OCI-M2 (cell line): ENCODE results near the gene DHX35.
"Not testable (repeated sequence)": the region's sequence is repeated elsewhere in the genome, so short reads cannot be mapped to it uniquely, and the experiment has no call there.

Source experiments
- DNase-seq: peaks from one replicate; lab custom pipeline; 2025; ENCODE audit not compliant: unreplicated experiment; lab: John Stamatoyannopoulos, UW

The DHX35 gene

GRCh38 chr20:38975539-38976120, 13.5 kb downstream of the DHX35 start:
- no peak for DNase-seq

GRCh38 chr20:38979434-38979833, 17.3 kb downstream of the DHX35 start:
- DNase-seq: no peak

DNA sequence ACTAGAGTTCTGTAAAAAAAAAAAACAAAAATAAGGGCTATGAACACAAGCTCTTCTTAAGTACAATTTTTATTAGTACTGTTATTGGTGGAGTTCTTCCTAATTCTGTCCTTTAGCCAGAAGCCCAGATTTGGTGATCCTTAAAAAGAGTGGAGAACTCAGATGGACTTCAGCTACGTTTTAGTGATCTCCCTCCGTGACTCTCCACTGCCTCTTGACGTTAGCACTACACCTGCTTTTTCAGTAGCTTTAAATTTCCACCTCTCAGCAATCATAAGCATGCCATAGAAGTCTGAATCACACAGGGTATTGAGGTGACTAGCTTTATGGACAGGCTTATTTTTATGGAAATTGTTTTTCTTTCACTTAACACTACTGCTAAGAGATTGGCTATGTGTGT, 17.7 kb downstream of the DHX35 start:
- DNase-seq: no peak

GRCh38 chr20:38982291-38982690, 20.1 kb downstream of the DHX35 start:
- DNase-seq: no peak

DNA sequence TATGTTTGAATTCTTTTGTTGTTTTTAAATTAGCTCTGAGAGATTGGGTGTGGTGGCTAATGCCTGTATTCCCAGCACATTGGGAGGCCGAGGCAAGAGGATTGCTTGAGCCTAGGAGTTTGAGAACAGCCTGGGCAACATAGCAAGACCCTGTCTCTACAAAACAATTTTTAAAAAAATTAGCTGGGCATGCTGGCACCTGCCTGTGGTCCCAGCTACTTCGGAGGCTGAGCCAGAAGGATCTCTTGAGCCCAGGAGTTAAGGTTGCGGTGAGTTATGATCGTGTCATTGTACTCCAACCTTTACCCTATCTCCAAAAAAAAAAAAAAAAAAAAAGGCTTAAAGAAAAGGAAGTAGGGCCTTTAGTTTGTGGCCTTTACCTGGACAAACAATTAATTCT, 22.9 kb downstream of the DHX35 start:
- no peak for DNase-seq

DNA sequence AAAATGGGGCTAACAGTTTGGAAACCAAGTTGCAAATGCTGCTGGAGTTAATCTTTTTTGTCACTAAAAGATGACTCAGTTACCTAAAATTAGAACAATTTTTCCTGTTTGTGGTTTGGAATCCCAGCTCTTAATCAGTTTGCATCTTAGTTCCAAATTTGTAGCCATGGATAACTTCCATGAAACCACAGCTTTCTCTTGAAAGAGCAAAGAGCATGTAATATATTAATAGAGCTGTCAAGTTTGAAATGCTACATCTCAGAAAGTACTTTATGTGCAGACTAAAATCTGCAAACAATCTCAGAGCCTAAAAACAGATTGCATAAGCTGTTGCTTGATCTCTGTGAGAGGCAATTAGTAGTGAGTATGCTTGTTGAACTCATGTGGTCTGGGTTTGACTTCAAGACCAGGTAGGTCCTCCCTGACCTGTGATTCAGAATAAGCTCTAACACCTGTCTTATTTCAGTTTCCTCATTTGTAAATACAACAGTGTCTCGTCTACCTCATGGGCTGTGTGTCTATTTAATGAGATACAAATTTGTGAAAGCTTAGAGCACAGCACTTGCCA, 23.5 kb downstream of the DHX35 start:
- DNase-seq: no peak

DNA sequence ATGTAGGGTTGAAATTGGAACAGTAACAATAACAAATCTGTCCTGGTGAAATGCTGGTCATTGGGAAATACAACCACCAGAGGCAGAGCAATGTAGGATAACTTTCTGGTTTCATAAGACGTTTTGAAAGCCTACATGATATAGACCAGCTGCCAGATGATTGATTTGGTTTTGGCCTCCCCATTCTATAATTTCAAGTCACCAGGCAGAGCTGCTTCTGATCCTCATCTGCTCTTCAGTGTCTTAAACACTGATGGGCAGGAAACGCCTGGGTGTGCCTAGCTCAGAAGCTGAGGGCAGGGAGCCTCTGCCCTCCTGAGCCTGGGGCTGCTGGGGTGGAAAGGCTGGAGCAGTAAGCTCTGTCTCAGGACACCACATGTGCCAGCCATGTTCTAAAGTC, 24.5 kb downstream of the DHX35 start:
- no peak for DNase-seq

DNA sequence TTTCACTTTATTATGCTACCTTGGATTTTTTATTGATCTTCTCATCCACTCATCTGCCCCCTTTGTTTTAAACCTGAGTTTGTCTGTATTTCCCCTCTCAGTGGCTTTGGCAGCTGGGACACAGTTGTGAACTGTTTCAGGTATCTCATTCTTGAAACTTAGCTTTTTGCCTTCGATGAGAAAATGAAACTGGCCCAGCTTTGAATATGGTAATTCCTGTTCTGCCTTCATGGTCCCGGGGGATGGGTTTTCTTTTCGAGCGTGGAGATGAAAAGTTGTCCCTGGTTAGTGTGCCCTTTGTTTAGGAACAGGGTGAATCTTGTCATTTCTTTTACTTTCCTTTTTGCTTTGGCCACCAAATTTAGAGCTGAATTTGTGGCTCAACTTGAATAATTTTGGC, 25.6 kb downstream of the DHX35 start:
- no peak for DNase-seq

- no peak for DNase-seq
Observed at GRCh38 chr20:38990728-38991127, 28.6 kb downstream of the DHX35 start.

DNA sequence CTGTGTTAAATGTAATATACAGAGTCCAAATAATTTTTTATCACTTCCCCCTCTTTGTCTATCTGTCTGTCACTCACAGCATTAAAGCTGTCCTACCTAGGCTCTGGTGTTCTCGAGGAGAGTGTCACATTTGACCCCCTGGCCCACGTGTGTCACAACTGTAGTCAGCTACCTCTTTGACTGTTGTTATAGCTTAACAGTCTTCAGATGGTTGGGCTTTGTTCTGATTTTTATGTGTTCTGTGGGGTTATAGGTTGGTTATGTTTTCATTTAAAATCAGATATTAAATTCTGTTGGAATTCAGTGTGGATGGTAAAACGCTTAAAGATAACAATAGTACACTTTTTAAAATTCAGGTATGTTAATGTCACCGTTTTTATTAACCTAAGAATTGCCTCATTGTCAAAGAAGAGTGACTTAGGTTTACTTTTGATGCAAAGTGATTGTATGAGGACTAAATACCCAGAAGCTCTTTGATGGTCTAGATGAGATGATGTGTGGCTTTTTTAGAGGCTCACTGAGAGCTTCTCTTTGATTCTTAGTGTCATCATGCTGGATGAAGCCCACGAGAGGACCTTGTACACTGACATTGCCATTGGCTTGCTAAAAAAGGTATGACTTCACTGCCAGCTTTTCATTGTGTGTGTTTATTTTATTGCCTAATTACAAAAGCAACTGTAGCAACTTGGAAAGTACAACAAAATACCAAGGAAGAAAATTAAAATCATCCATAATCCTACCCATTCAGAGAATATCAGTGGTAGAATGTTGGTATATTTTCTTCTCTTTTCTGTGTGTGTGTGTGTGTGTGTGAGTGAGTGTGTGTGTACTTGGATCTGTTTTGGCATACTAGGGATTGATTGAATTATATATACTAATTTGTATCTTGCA, 29.9 kb downstream of the DHX35 start:
- no peak for DNase-seq

GRCh38 chr20:38995536-38996044, 33.4 kb downstream of the DHX35 start:
- no peak for DNase-seq

DNA sequence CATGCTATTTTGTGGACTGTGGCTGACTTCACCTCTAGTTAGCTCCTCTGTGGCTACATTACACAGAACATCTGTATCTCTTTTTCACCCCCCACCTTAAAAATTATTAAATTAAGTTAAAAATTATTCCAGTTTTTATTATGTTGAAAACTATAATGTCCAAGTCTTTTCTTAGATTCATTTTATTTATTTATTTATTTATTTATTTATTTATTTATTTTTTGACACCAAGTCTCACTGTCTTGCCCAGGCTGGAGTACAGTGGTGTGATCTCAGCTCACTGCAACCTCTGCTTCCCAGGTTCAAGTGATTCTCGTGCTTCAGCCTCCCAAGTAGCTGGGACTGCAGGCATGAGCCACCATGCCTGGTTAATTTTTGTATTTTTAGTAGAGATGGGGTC, 34.7 kb downstream of the DHX35 start:
- not testable (repeated sequence) for DNase-seq

GRCh38 chr20:38997622-38998021, 35.5 kb downstream of the DHX35 start:
- DNase-seq: peak; percentile 58

DNA sequence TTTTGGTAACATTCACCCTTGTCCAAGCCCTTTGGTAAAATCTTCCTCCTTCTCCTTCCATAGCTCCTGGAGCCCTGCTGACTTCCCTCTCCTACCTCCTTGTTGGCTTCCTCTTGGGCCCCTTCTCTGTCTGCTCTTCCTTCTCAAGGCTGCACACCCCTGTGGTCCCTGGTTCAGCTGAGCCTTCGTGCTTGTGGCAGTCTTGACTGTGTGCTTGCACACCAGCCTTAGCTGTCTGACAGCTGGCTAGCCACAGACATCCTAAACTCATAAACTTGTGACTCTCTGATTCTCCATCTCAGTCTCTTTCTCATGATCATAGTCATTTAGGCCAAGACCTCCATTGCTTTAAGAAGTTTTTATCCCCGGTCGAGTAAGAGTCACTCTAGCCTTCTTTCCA, 37.1 kb downstream of the DHX35 start:
- no peak for DNase-seq

DNA sequence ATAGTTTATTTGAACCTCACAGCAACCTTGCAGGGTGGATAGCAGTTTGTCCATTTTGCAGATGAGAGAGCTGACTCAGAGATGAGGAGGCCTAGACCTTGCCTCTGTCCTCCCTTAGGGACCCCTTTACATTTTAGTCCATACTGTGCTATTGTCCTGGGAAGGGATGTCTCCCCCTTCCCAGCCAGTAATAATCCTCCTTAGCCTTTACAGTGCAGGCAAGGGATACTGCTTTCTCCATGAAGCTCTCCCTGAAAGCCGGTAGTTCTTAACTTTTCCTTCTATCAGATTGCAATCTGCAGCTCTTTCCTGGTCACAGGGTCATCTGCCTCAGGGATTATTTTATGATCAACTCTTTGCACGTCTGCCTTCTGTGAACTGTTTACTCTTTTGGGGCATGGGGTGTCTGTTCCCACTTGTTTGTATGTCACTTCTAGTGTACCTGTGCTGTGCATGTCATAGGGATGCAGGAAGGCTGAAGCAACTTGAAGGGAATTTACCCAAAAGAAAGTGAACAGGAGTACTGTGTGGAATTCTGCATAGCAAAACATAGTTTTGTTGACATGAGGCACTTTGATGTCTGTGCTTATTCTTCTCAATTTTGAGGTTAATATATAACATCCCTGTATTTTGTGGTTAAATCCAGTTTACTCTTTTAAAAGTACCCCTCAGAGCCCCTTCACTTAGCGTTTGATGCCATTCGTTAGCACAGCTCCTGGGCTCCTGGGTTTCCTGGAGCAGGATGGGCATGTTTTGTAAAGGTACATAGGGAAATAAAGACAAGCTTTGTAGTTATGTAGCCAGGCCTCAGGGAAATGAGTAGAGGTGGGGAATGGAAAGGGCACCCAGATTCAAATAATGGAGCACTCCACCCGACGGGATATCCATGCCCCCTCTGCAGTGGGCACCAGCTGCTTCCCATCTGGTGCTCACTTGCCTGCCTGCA, 38.1 kb downstream of the DHX35 start:
- no peak for DNase-seq

DNA sequence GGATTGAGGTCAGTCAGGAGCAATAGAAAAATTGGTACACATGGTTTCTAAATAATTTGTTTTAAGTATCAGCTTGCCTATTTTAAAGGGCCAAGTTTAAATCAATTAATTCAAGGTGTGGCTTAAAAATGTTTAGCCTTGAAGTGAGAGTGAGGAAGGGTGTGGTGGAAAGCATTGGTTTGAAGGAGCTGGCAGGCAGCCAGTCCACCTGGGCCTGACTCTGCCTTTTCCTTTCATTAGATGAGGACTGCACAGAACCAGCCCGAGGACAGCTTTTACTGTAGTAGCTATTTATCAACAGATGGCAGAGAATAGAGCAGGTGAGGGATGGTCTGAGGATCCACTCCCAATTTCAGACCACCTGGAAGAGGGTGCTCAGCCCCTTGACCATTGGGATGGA, 42.4 kb downstream of the DHX35 start:
- no peak for DNase-seq

DNA sequence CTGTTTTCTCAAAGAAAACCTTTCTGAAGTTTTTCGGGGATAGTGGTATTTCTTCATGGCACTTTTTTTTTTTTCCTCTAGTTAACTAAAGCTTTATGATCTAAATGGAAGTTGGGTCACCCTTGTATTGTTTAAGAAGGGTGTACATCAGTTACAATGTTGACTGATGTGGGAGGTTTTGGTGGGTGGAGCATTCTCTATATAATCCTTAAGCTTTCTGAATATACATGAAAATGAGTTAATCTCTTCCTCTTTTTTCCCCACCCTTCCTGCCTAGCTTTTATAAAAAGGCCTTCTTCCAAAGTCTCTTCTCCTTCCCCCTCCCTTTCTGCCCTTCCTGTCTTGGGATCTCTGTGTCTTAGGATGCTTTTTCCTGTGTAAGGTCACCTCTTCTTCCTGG, 47.2 kb downstream of the DHX35 start:
- no peak for DNase-seq

- DNase-seq: no peak
Observed at GRCh38 chr20:39010496-39010895, 48.4 kb downstream of the DHX35 start.

- no peak for DNase-seq
Observed at GRCh38 chr20:39013662-39014109, 51.5 kb downstream of the DHX35 start.

DNA sequence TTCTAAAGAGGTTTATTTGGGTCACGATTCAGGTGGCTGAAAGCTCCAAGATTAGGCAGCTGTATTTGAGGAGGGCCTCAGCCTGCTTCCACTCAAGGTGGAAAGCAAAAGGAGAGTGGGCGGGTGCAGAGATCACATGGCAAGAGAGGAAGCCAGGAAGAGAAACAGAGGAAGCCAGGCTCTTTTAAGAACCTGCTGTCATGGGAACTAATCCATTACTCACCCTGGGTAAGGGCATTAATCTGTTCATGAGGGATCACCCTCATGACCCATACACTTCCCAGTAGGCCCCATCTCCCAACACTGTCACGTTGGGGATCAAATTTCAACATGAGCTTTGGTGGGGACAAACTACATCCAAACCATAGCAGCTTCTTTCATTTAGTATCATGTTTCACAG, 53.9 kb downstream of the DHX35 start:
- no peak for DNase-seq

- DNase-seq: no peak
Observed at GRCh38 chr20:39016506-39016905, 54.4 kb downstream of the DHX35 start.
